SK-MEL-5 (cell line): Measurements from ENCODE around the gene AGAP4. TPM values are rescaled to one million over a fixed set of nuclear protein-coding genes. Genes with fewer than 3 reads are reported as not detected.
"Not testable (repeated sequence)": the region's sequence is repeated elsewhere in the genome, so short reads cannot be mapped to it uniquely, and the experiment has no call there.

ENCODE experiments used
- DNase-seq: peaks from one replicate; pipeline ENCODE4 v3.0.0-alpha.2; 2016; ENCODE audit warnings: low read depth, low spot score
- in situ Hi-C: cut with HindIII; loops from 2 replicates; pipeline ENCODE4 v1.10.0; 2016; ENCODE audit warnings: low sequenced_read_pairs, high pct_unique_total_duplicates, low pct_unique_long_range_greater_than_20kb
- polyA plus RNA-seq, 2 experiments: library from polyadenylated mRNA; depleted of rRNA; stranded (reverse); fragments of >200 nt; gene quantifications; 2 replicates each; pipeline ENCODE4 v1.2.3, GENCODE V29; 2015
- total RNA-seq: library from RNA; depleted of rRNA; stranded (reverse); fragments of >200 nt; shearing (Covaris generic); gene quantifications from 2 replicates; pipeline ENCODE4 v1.2.3, GENCODE V29; 2014; rRNA removed

The AGAP4 gene
- 2.2 and 2.8 TPM in 2 replicates for total RNA-seq
- polyA plus RNA-seq (2015; cell fraction: cytosol; rRNA removed), result 2.7 and 4.5 TPM in 2 replicates
- polyA plus RNA-seq (2015; cell fraction: nucleus; rRNA removed), result 41.8 and 141 TPM in 2 replicates

- DNase-seq, in situ Hi-C loops: not testable (repeated sequence)
Observed at GRCh38 chr10:45847400-45847799, at the start of gene AGAP4. Gene AGAP4 (minus strand): TSS chr10:45847500. CDS start chr10:45847347, 153 bp downstream.

GRCh38 chr10:45890721-45891120 lies 43.4 kb upstream of the AGAP4 start:
- in situ Hi-C loops, DNase-seq: not testable (repeated sequence)

GRCh38 chr10:45889539-45890230 lies 42.4 kb upstream of the AGAP4 start:
- in situ Hi-C loops, DNase-seq: not testable (repeated sequence)

GRCh38 chr10:45882880-45883279 lies 35.6 kb upstream of the AGAP4 start:
- DNase-seq, in situ Hi-C loops: not testable (repeated sequence)

GRCh38 chr10:45865404-45865803 lies 18.1 kb upstream of the AGAP4 start:
- DNase-seq, in situ Hi-C loops: not testable (repeated sequence)

- in situ Hi-C loops, DNase-seq: not testable (repeated sequence)
Observed at GRCh38 chr10:45864264-45864663, 17.0 kb upstream of the AGAP4 start.

GRCh38 chr10:45863632-45864031 lies 16.3 kb upstream of the AGAP4 start:
- in situ Hi-C loops, DNase-seq: not testable (repeated sequence)

- DNase-seq, in situ Hi-C loops: not testable (repeated sequence)
Observed at GRCh38 chr10:45857931-45858330, 10.6 kb upstream of the AGAP4 start.

GRCh38 chr10:45848467-45848866 lies 1.2 kb upstream of the AGAP4 start:
- in situ Hi-C loops, DNase-seq: not testable (repeated sequence)

GRCh38 chr10:45822918-45823317 lies 24.4 kb downstream of the AGAP4 start:
- DNase-seq, in situ Hi-C loops: not testable (repeated sequence)

GRCh38 chr10:45820107-45820830 lies 27.0 kb downstream of the AGAP4 start:
- in situ Hi-C loops, DNase-seq: not testable (repeated sequence)

- in situ Hi-C loops, result no loop called here
Observed at GRCh38 chr10:45819552-45819951, 27.7 kb downstream of the AGAP4 start.

GRCh38 chr10:45817912-45818311 lies 29.4 kb downstream of the AGAP4 start:
- in situ Hi-C loops, result no loop called here
- no peak for DNase-seq

More at GRCh38 chr10:45819552-45819951, 27.7 kb downstream of the AGAP4 start:
- no peak for DNase-seq

- in situ Hi-C loops, result no loop called here
- DNase-seq, result no peak
Observed at GRCh38 chr10:45817130-45817859, 30.0 kb downstream of the AGAP4 start.

- in situ Hi-C loops, DNase-seq: not testable (repeated sequence)
Observed at GRCh38 chr10:45814146-45814545, 33.2 kb downstream of the AGAP4 start.

- DNase-seq, in situ Hi-C loops: not testable (repeated sequence)
Observed at GRCh38 chr10:45812959-45813358, 34.3 kb downstream of the AGAP4 start.

GRCh38 chr10:45811075-45811474 lies 36.2 kb downstream of the AGAP4 start:
- in situ Hi-C loops, result no loop called here
- DNase-seq, result no peak

- DNase-seq, result peak; percentile 5
- in situ Hi-C loops, result no loop called here
Observed at GRCh38 chr10:45809837-45810236, 37.5 kb downstream of the AGAP4 start.
